ENCODE measurements around the gene STIP1. TPM values are rescaled to one million over a fixed set of nuclear protein-coding genes. Genes with fewer than 3 reads are reported as not detected.

STIP1 gene
- total and polyA plus RNA-seq, 4 donors = 22.6 to 58.1 (median 42.5) TPM

GRCh38 chr11:64250415-64251015, 64.5 kb downstream of the STIP1 start:
- Histone ChIP-seq H3K27me3 (ENCODE audit: control insufficient read depth in 4 of 4, insufficient read depth in 4 of 4, low read length in 3 of 4) (no peaks in the 10 kb centered on the region), H3K9ac (ENCODE audit: low read depth in 1 of 2, low read length in 2 of 2) (no peak overlapping the region), H3K4me1 (ENCODE audit: control insufficient read depth in 4 of 4, insufficient read depth in 4 of 4, low read length in 3 of 4) (peaks cover 10 to 54% (median 42%) of the 10 kb centered on the region in 4 donors), H3K4me3 (ENCODE audit: low read depth in 1 of 3, low read length in 3 of 3) (peak overlapping the region in 1 of 3 donors; percentile 67), H3K27ac (ENCODE audit: low read depth in 1 of 2, low read length in 2 of 2) (no peak overlapping the region), H3K36me3 (ENCODE audit: control insufficient read depth in 4 of 4, insufficient read depth in 3 of 4, low read depth in 1 of 4, low read length in 3 of 4) (no peaks in the 10 kb centered on the region), H3K9me3 (ENCODE audit: control insufficient read depth in 4 of 4, low read length in 3 of 4) (no peaks in the 10 kb centered on the region)
- TF ChIP-seq RAD21 (IDR thresholded peaks at IDR 0.05) (no peak), MAX (IDR thresholded peaks at IDR 0.05) (no peak), GABPA (IDR thresholded peaks at IDR 0.05 in 1 of 2, conservative IDR thresholded peaks at IDR 0.05 in 1 of 2) (no peak), ATF3 (IDR thresholded peaks at IDR 0.05) (no peak), FOXA1 (IDR thresholded peaks at IDR 0.05) (no peak), ZBTB33 (IDR thresholded peaks at IDR 0.05) (no peak), TAF1 (conservative IDR thresholded peaks at IDR 0.05) (no peak), HNF4A (conservative IDR thresholded peaks at IDR 0.05) (no peak), HNF4G (IDR thresholded peaks at IDR 0.05) (no peak), YY1 (IDR thresholded peaks at IDR 0.05) (no peak), SP1 (IDR thresholded peaks at IDR 0.05) (no peak), EGR1 (IDR thresholded peaks at IDR 0.05; ENCODE audit: low read depth in 2 of 2) (no peak), RXRA (IDR thresholded peaks at IDR 0.05) (no peak), NR2F2 (IDR thresholded peaks at IDR 0.05) (no peak), FOXA2 (IDR thresholded peaks at IDR 0.05) (no peak), REST (IDR thresholded peaks at IDR 0.05) (no peak), JUND (IDR thresholded peaks at IDR 0.05) (no peak)
- no peak for DNase-seq (ENCODE audit: low spot score)
- 29% methylated on average over 13 of the region's 13 CpGs for WGBS

- peaks cover 10 to 49% (median 38%) of the 10 kb centered on the region in 4 donors for H3K4me1 ChIP-seq (ENCODE audit: control insufficient read depth in 4 of 4, insufficient read depth in 4 of 4, low read length in 3 of 4)
- peak; percentile 84 for DNase-seq (ENCODE audit: low spot score)
- peak within 1 kb of the TSS in 1 of 2 donors; percentile 63 for H3K9ac ChIP-seq (ENCODE audit: low read depth in 1 of 2, low read length in 2 of 2)
- no peak for TF ChIP-seq SP1 (IDR thresholded peaks at IDR 0.05)
- peak; percentile 76 for TF ChIP-seq CTCF (IDR thresholded peaks at IDR 0.05; ENCODE audit: low read depth, low read length, missing input control)
- TF ChIP-seq GABPA (IDR thresholded peaks at IDR 0.05 in 1 of 2, conservative IDR thresholded peaks at IDR 0.05 in 1 of 2) = no peak
- peak in 1 of 2 donors; percentile 38 for TF ChIP-seq RAD21 (IDR thresholded peaks at IDR 0.05)
- H3K27ac ChIP-seq (ENCODE audit: low read depth in 1 of 2, low read length in 2 of 2) = no peak within 1 kb of the TSS
- no peaks in the 10 kb centered on the region for H3K27me3 ChIP-seq (ENCODE audit: control insufficient read depth in 4 of 4, insufficient read depth in 4 of 4, low read length in 3 of 4)
- peak within 1 kb of the TSS; percentile 36 to 67 (median 51) for H3K4me3 ChIP-seq (ENCODE audit: low read depth in 1 of 3, low read length in 3 of 3)
- H3K36me3 ChIP-seq (ENCODE audit: control insufficient read depth in 4 of 4, insufficient read depth in 3 of 4, low read depth in 1 of 4, low read length in 3 of 4) = peaks cover 0 to 3% (median under 1%) of the 10 kb centered on the region in 4 donors
- H3K9me3 ChIP-seq (ENCODE audit: control insufficient read depth in 4 of 4, low read length in 3 of 4) = no peaks in the 10 kb centered on the region
- WGBS = 1% methylated on average over 75 of the region's 75 CpGs
Measured at GRCh38 chr11:64251016-64251752, 65.2 kb downstream of the STIP1 start, which contains the start of gene PLCB3. TSS of gene PLCB3 (plus strand) at chr11:64251530. CDS start at chr11:64251650, 120 bp downstream.

Measured in liver (tissue), 9 donors.